HCT116 (cell line): ENCODE data around the gene MTOR. TPM values are rescaled to one million over a fixed set of nuclear protein-coding genes. Genes with fewer than 3 reads are reported as not detected.

Source experiments
- ATAC-seq: fragments of 200-7000 bp; cut with Tn5 transposase; 2 replicates; pipeline ENCODE4 v1.9.1; 2020; ENCODE audit warnings: mild to moderate bottlenecking, moderate library complexity
- BruUV-seq: library from RNA; stranded (reverse); fragments of 400-500 nt; replicated peaks from 2 replicates; lab custom pipeline; 2021; lab: Mats Ljungman, UMichigan
- CTCF ChIA-PET: fragments of 300-600 bp; sonication (Branson Sonifier 250); formaldehyde crosslinking; loops from one replicate; lab custom pipeline; 2021; ENCODE audit warnings: antibody characterized with exemption; lab: Charles Lee
- POLR2A ChIA-PET: fragments of 300-600, 350-600 bp; sonication (Branson Sonifier 250); formaldehyde crosslinking; loops from one replicate; lab custom pipeline; 2021; ENCODE audit warnings: antibody characterized with exemption; lab: Charles Lee
- RAD21 ChIA-PET, 2 experiments: fragments of 300-600 bp; sonication (Branson Sonifier 250); formaldehyde crosslinking; loops; one replicate each; lab custom pipeline; 2023; ENCODE audit warnings: low total read pairs in 2 of 2; ENCODE audit not compliant: uncharacterized antibody in 2 of 2, unreplicated experiment in 2 of 2, low non-redundant PET in 1 of 2; lab: Charles Lee
- DNase-seq: peaks from one replicate; pipeline ENCODE4 v3.0.0-alpha.2; 2010; ENCODE audit warnings: low read depth, low spot score
- H2AFZ ChIP-seq: fragments of 200-600 bp; shearing (Covaris generic), sonication (generic); 2 replicates; pipeline ENCODE4 v1.6.1; 2017; ENCODE audit warnings: low read depth, mixed run types, mixed read lengths, antibody characterized with exemption, low read length; ENCODE audit not compliant: poor library complexity, severe bottlenecking
- H3K27ac ChIP-seq: 2 replicates; pipeline ENCODE4 v1.5.1; 2012; ENCODE audit warnings: low read depth, low read length
- H3K27me3 ChIP-seq: fragments of 200-600 bp; sonication (generic); 2 replicates; pipeline ENCODE4 v1.6.1; 2016; ENCODE audit warnings: mixed run types, low read length, mixed read lengths; ENCODE audit not compliant: insufficient read depth
- H3K36me3 ChIP-seq, 2 experiments: fragments of 200-500 bp in 1 of 2; fragments of 200-600 bp in 1 of 2; sonication (Bioruptor generic) in 1 of 2; sonication (generic) in 1 of 2; 2 replicates each; pipeline versions ENCODE4 v1.5.1 to v1.6.1; 2014 to 2016; ENCODE audit warnings: low read length in 2 of 2, inconsistent platforms in 1 of 2, mixed read lengths in 1 of 2, mixed run types in 1 of 2; ENCODE audit not compliant: insufficient read depth in 2 of 2, control insufficient read depth in 1 of 2
- H3K4me1 ChIP-seq, 2 experiments: fragments of 200-600 bp in 1 of 2; sonication (generic) in 1 of 2; 2 replicates each; pipeline versions ENCODE4 v1.5.1 to v1.6.1; 2012 to 2017; ENCODE audit warnings: low read length in 2 of 2, inconsistent platforms in 1 of 2, mild to moderate bottlenecking in 1 of 2, mixed read lengths in 1 of 2, mixed run types in 1 of 2, moderate library complexity in 1 of 2; ENCODE audit not compliant: insufficient read depth in 2 of 2, control insufficient read depth in 1 of 2
- H3K4me2 ChIP-seq: fragments of 200-600 bp; sonication (generic); 2 replicates; pipeline ENCODE4 v1.6.1; 2017; ENCODE audit warnings: mixed run types, low read length, mixed read lengths
- H3K4me3 ChIP-seq, 2 experiments: fragments of 200-600 bp in 1 of 2; sonication (generic) in 1 of 2; replicated peaks in 1 of 2; 2 replicates each; pipeline ENCODE4 v1.5.1; 2011 to 2016; ENCODE audit warnings: low read length in 2 of 2, control low read depth in 1 of 2, low read depth in 1 of 2, mild to moderate bottlenecking in 1 of 2, mixed read lengths in 1 of 2, mixed run types in 1 of 2
- H3K79me2 ChIP-seq: fragments of 200-600 bp; sonication (generic); 2 replicates; pipeline ENCODE4 v1.6.1; 2017; ENCODE audit warnings: mild to moderate bottlenecking, mixed run types, low read length, moderate library complexity, mixed read lengths; ENCODE audit not compliant: insufficient read depth
- H3K9ac ChIP-seq: fragments of 200-600 bp; sonication (generic); 2 replicates; pipeline ENCODE4 v1.6.1; 2016; ENCODE audit warnings: low read length, mixed read lengths
- H3K9me2 ChIP-seq: fragments of 200-600 bp; sonication (generic), shearing (Covaris generic); 2 replicates; pipeline ENCODE4 v1.6.1; 2017; ENCODE audit warnings: mixed run types, mild to moderate bottlenecking, moderate library complexity; ENCODE audit not compliant: insufficient read depth
- H3K9me3 ChIP-seq, 2 experiments: fragments of 200-500 bp in 1 of 2; fragments of 200-600 bp in 1 of 2; sonication (Bioruptor generic) in 1 of 2; sonication (generic) in 1 of 2; 2 replicates each; pipeline ENCODE4 v1.6.1; 2014 to 2017; ENCODE audit warnings: low read length in 2 of 2, mixed read lengths in 2 of 2, inconsistent platforms in 1 of 2, low read depth in 1 of 2, mild to moderate bottlenecking in 1 of 2, mixed run types in 1 of 2, moderate library complexity in 1 of 2; ENCODE audit not compliant: control insufficient read depth in 1 of 2, insufficient read depth in 1 of 2
- H4K20me1 ChIP-seq: fragments of 200-600 bp; sonication (generic), shearing (Covaris generic); 2 replicates; pipeline ENCODE4 v1.6.1; 2017; ENCODE audit warnings: mixed run types, mild to moderate bottlenecking, moderate library complexity; ENCODE audit not compliant: insufficient read depth
- CEBPB ChIP-seq: IDR thresholded peaks from 2 replicates; pipeline ENCODE4 v1.6.1; 2012; ENCODE audit warnings: low read depth
- ELF1 ChIP-seq: IDR thresholded peaks from 2 replicates; pipeline ENCODE4 v1.6.1; 2012; ENCODE audit warnings: low read depth, borderline replicate concordance
- MAX ChIP-seq: IDR thresholded peaks from 2 replicates; pipeline ENCODE4 v1.6.1; 2012
- POLR2AphosphoS5 ChIP-seq: IDR thresholded peaks from 2 replicates; pipeline ENCODE4 v1.6.1; 2011; ENCODE audit warnings: mild to moderate bottlenecking, low read depth, low read length, moderate library complexity
- RAD21 ChIP-seq: IDR thresholded peaks from 2 replicates; pipeline ENCODE4 v1.6.1; 2012; ENCODE audit warnings: low read depth, mild to moderate bottlenecking
- REST ChIP-seq: IDR thresholded peaks from 2 replicates; pipeline ENCODE4 v1.6.1; 2012; ENCODE audit warnings: low read depth
- TCF7L2 ChIP-seq: IDR thresholded peaks from 2 replicates; pipeline ENCODE4 v1.7.0; 2011; ENCODE audit warnings: borderline replicate concordance, inconsistent platforms; ENCODE audit not compliant: insufficient read depth, insufficient read length; ENCODE audit errors: extremely low read depth
- ZBTB33 ChIP-seq: IDR thresholded peaks from 2 replicates; pipeline ENCODE4 v1.6.1; 2011; ENCODE audit warnings: mild to moderate bottlenecking, low read length, moderate library complexity; ENCODE audit not compliant: insufficient replicate concordance; ENCODE audit errors: extremely low read depth
- intact Hi-C: fragments of 100-400 bp; cut with micrococcal nuclease; formaldehyde crosslinking; loops from 2 replicates; pipeline ENCODE4 v1.10.0; 2022
- total RNA-seq: library from RNA; stranded (reverse); gene quantifications from one replicate; pipeline ENCODE4 v1.2.1, GENCODE V29; 2021; ENCODE audit not compliant: unreplicated experiment

Gene MTOR
- total RNA-seq, 1 experiment from 2014 or later = 42.2 TPM

DNA sequence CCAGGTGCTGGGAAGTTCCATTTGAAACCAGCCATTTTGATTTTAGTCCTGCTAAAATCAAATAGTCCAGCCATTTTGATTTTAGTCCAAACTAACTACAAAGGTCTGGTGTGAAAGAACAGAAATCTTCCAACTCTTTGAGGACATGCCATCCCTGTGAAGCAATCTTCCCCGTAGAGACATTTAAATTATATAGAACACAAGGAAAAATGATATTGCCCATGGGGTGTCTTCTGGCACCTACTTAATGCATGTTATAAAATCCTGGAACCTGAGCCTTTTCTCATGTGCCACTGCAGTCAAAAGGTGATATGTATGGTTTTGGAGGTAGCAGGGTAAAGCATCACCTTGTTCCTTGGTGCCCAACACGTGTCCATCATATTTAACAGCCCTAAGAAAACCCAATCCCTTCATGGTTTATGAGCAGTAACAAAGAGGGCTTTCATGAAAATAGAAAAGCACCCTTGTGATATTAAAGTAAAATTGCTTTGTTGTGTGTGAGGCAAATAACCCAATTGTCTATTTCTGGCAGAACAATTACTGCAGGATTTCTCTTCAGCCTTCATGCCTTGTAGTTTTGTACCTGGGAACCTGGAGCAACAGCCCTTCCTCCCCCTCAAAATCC lies 46.9 kb downstream of the MTOR start:
- intact Hi-C loops = no loop called here
- ChIA-PET POLR2A (no interaction called here), CTCF (no interaction called here), RAD21 (no interaction called here)
- TF ChIP-seq REST = no peak
- no peak for TF ChIP-seq MAX
- TF ChIP-seq CEBPB = no peak
- TF ChIP-seq ELF1 = no peak
- TF ChIP-seq TCF7L2 = no peak
- no peak for TF ChIP-seq ZBTB33
- TF ChIP-seq RAD21 = no peak
- no peak for TF ChIP-seq POLR2AphosphoS5
- H3K9ac ChIP-seq = no peak overlapping the region
- H3K4me2 ChIP-seq = no peak overlapping the region
- H3K9me3 ChIP-seq = no peaks in the 10 kb centered on the region
- no peaks in the 10 kb centered on the region for H3K27me3 ChIP-seq
- H3K27ac ChIP-seq = no peak overlapping the region
- no peaks in the 10 kb centered on the region for H3K4me1 ChIP-seq
- DNase-seq (no peak), ATAC-seq (no peak)
- H4K20me1 ChIP-seq = no peaks in the 10 kb centered on the region
- no peak overlapping the region for H3K4me3 ChIP-seq
- no TSS peak for BruUV-seq
- H2AFZ ChIP-seq = no peak overlapping the region
- no peaks in the 10 kb centered on the region for H3K9me2 ChIP-seq
- H3K79me2 ChIP-seq = no peaks in the 10 kb centered on the region
- peaks cover 15 to 36% of the 10 kb centered on the region in 2 experiments; a peak in 3 of 4 replicates for H3K36me3 ChIP-seq
